Measurements from ENCODE around the gene PPP1R13B. TPM values are rescaled to one million over a fixed set of nuclear protein-coding genes. Genes with fewer than 3 reads are reported as not detected.

PPP1R13B gene
- total RNA-seq, 1 experiment from 2014 or later: 17.8 TPM

DNA sequence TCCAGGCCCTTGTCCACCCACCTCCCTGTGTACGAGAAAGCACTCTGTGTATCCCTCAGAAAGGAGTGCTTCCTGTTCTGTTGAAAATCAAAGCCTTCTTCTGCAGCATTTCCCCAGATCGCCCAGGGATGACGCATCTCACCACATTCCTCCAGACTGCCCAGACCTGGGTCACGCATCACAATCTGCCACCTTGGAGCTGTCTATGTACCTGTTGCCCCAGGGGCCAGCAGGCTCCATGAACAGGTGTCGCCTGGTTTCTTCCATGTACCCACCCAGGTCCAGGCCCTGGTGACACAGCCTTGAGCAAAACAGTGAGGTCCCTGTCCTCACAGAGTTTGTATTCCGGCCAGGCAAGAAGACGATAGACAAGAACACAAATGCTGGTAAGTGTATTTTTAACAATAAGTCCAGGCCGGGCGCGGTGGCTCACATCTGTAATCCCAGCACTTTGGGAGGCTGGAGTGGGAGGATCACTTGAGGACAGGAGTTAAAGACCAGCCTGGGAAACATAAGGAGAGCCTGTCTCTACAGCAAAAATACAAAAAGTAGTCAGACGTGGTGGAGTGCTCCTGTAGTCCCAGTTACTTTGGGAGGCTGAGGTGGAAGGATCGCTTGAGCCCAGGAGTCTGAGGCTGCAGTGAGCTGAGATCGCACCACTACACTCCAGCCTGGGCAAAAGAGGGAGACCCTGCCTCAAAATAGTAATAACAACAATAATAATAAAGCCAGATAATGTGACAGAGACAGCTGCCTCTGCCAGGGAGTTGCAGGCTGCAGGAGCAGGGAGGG, 6.8 kb upstream of the PPP1R13B start:
- Histone ChIP-seq H3K79me2 (ENCODE audit: insufficient read depth, low read length) (no peaks in the 10 kb centered on the region), H3K27me3 (ENCODE audit: insufficient read depth, low read length) (no peaks in the 10 kb centered on the region; the same call in 1 of the 2 replicates), H3K4me1 (ENCODE audit: control insufficient read depth in 1 of 2, insufficient read depth in 2 of 2, low read length in 2 of 2) (peaks cover 9 to 14% of the 10 kb centered on the region in 2 experiments; a peak in 3 of 4 replicates), H3K4me2 (ENCODE audit: low read length) (no peak overlapping the region), H3K4me3 (replicated peaks in 1 of 2; ENCODE audit: low read depth in 1 of 2, low read length in 2 of 2) (no peak overlapping the region), H3K27ac (ENCODE audit: low read depth, low read length) (no peak overlapping the region), H3K9ac (ENCODE audit: low read length) (no peak overlapping the region), H3K9me2 (ENCODE audit: insufficient read depth) (no peaks in the 10 kb centered on the region), H2AFZ (ENCODE audit: low read depth, low read length, poor library complexity, severe bottlenecking) (no peak overlapping the region), H3K9me3 (ENCODE audit: control insufficient read depth in 1 of 2, insufficient read depth in 1 of 2, low read depth in 1 of 2, low read length in 2 of 2) (no peaks in the 10 kb centered on the region), H3K36me3 (ENCODE audit: control insufficient read depth in 1 of 2, insufficient read depth in 2 of 2, low read length in 2 of 2) (no peaks in the 10 kb centered on the region), H4K20me1 (ENCODE audit: insufficient read depth) (no peaks in the 10 kb centered on the region)
- DNase-seq (ENCODE audit: low read depth, low spot score): no peak
- intact Hi-C loops (cut with micrococcal nuclease): no loop called here
- ChIA-PET POLR2A (no interaction called here), CTCF (no interaction called here), RAD21 (ENCODE audit: low non-redundant PET in 1 of 2, low total read pairs in 2 of 2, uncharacterized antibody in 2 of 2, unreplicated experiment in 2 of 2) (no interaction called here)
- TF ChIP-seq FOSL1 (IDR thresholded peaks at IDR 0.05; ENCODE audit: low read depth): no peak
- TF ChIP-seq, protein P1, sequence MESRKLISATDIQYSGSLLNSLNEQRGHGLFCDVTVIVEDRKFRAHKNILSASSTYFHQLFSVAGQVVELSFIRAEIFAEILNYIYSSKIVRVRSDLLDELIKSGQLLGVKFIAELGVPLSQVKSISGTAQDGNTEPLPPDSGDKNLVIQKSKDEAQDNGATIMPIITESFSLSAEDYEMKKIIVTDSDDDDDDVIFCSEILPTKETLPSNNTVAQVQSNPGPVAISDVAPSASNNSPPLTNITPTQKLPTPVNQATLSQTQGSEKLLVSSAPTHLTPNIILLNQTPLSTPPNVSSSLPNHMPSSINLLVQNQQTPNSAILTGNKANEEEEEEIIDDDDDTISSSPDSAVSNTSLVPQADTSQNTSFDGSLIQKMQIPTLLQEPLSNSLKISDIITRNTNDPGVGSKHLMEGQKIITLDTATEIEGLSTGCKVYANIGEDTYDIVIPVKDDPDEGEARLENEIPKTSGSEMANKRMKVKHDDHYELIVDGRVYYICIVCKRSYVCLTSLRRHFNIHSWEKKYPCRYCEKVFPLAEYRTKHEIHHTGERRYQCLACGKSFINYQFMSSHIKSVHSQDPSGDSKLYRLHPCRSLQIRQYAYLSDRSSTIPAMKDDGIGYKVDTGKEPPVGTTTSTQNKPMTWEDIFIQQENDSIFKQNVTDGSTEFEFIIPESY (IDR thresholded peaks at IDR 0.05; ENCODE audit: extremely low read depth, insufficient replicate concordance, low read length): no peak
- no peak for TF ChIP-seq EGR1 (IDR thresholded peaks at IDR 0.05; ENCODE audit: low read depth)
- no peak for TF ChIP-seq TCF7L2 (IDR thresholded peaks at IDR 0.05; ENCODE audit: borderline replicate concordance, extremely low read depth, insufficient read depth, insufficient read length)
- TF ChIP-seq SIN3A (IDR thresholded peaks at IDR 0.05; ENCODE audit: low read depth): no peak
- TF ChIP-seq ELF1 (IDR thresholded peaks at IDR 0.05; ENCODE audit: borderline replicate concordance, low read depth): no peak
- no peak for TF ChIP-seq POLR2AphosphoS5 (IDR thresholded peaks at IDR 0.05; ENCODE audit: low read depth, low read length)
- TF ChIP-seq, protein P2, sequence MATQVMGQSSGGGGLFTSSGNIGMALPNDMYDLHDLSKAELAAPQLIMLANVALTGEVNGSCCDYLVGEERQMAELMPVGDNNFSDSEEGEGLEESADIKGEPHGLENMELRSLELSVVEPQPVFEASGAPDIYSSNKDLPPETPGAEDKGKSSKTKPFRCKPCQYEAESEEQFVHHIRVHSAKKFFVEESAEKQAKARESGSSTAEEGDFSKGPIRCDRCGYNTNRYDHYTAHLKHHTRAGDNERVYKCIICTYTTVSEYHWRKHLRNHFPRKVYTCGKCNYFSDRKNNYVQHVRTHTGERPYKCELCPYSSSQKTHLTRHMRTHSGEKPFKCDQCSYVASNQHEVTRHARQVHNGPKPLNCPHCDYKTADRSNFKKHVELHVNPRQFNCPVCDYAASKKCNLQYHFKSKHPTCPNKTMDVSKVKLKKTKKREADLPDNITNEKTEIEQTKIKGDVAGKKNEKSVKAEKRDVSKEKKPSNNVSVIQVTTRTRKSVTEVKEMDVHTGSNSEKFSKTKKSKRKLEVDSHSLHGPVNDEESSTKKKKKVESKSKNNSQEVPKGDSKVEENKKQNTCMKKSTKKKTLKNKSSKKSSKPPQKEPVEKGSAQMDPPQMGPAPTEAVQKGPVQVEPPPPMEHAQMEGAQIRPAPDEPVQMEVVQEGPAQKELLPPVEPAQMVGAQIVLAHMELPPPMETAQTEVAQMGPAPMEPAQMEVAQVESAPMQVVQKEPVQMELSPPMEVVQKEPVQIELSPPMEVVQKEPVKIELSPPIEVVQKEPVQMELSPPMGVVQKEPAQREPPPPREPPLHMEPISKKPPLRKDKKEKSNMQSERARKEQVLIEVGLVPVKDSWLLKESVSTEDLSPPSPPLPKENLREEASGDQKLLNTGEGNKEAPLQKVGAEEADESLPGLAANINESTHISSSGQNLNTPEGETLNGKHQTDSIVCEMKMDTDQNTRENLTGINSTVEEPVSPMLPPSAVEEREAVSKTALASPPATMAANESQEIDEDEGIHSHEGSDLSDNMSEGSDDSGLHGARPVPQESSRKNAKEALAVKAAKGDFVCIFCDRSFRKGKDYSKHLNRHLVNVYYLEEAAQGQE (IDR thresholded peaks at IDR 0.05; ENCODE audit: low read depth): no peak
- no peak for TF ChIP-seq ATF3 (IDR thresholded peaks at IDR 0.05)
- TF ChIP-seq ZNF274 (IDR thresholded peaks at IDR 0.05; ENCODE audit: low read depth, low read length): no peak
- TF ChIP-seq MAX (IDR thresholded peaks at IDR 0.05): no peak
- TF ChIP-seq ZFX (IDR thresholded peaks at IDR 0.05): no peak
- TF ChIP-seq SRF (IDR thresholded peaks at IDR 0.05; ENCODE audit: low read depth): no peak
- TF ChIP-seq SP1 (IDR thresholded peaks at IDR 0.05; ENCODE audit: low read depth): no peak
- no peak for TF ChIP-seq EZH2phosphoT487 (IDR thresholded peaks at IDR 0.05; ENCODE audit: borderline replicate concordance)
- TF ChIP-seq RAD21 (IDR thresholded peaks at IDR 0.05; ENCODE audit: low read depth): no peak
- TF ChIP-seq YY1 (IDR thresholded peaks at IDR 0.05; ENCODE audit: extremely low read depth, insufficient replicate concordance, low read depth, low read length): no peak
- no peak for ATAC-seq
- no TSS peak for BruUV-seq (replicated peaks)
